Suppressor macrophage treated with lipopolysaccharide for 1 hour (primary cell): ENCODE data around the gene TIMELESS.
"Not testable (repeated sequence)": the region's sequence is repeated elsewhere in the genome, so short reads cannot be mapped to it uniquely, and the experiment has no call there.

Experiments used
- DNase-seq, 3 donors: peaks; one replicate each; pipeline ENCODE4 v3.0.0-alpha.2; 2020 to 2022

Gene TIMELESS

DNA sequence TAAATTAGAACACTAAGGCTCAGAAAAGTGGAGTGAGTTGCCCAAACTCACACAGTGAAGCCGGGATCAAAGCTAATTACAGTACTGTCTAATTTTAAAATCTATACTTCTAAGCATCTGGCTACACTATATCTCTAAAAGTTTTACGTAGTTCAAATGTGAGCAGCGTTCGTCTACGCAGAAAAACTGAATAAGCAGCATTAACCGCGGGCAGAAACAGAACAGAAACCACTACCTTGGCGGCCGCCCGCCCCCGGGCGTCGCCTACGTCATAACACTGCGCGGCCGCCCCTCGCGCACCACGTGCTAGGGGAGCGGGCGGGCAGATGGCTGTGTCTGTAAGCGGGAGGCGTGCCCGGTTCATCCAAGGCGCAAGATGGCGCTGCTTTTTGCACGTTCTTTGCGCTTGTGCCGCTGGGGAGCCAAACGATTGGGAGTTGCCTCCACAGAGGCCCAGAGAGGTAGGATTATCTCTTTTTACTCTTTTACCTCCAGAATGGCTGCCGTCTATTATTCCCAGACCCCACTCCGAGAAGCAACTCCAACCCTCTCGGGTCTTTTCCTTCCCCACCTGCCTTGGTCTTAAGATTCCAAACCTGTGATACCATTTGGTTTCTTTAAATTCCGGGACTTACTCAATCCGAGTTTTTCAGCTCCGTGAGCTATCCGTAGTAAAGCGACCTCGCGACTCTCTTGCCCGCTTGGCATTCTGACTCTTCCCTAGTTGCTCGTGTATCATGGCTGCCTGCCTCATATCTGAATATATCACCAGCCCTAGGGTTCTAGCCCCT lies 19.2 kb upstream of the TIMELESS start, which contains the start of gene SPRYD4:
Gene SPRYD4 (plus strand): TSS at position 363 of the 791 bp plus-strand sequence. CDS start 14 bp downstream, at position 377.
- peak; percentile 97 to 98 (median 98) for DNase-seq

DNA sequence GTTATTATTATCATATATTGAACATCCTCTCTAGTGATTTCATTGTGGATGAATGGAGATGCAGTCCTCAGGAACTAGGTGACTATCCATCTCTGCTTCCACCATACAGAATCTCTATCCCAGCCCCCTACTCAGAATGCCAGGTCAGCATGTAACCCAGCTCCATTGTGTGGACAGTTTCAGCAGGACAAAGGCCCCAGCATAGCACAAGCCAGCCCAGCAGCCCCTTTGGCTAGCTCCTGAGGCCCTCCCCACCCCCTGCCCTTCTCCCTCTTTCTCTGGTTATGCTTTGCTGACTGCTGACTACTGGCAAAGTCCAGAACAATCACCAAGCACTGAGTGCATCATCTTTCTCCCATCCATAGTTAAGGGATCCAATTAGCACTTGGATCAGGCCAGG lies 13.3 kb upstream of the TIMELESS start:
- no peak for DNase-seq

DNA sequence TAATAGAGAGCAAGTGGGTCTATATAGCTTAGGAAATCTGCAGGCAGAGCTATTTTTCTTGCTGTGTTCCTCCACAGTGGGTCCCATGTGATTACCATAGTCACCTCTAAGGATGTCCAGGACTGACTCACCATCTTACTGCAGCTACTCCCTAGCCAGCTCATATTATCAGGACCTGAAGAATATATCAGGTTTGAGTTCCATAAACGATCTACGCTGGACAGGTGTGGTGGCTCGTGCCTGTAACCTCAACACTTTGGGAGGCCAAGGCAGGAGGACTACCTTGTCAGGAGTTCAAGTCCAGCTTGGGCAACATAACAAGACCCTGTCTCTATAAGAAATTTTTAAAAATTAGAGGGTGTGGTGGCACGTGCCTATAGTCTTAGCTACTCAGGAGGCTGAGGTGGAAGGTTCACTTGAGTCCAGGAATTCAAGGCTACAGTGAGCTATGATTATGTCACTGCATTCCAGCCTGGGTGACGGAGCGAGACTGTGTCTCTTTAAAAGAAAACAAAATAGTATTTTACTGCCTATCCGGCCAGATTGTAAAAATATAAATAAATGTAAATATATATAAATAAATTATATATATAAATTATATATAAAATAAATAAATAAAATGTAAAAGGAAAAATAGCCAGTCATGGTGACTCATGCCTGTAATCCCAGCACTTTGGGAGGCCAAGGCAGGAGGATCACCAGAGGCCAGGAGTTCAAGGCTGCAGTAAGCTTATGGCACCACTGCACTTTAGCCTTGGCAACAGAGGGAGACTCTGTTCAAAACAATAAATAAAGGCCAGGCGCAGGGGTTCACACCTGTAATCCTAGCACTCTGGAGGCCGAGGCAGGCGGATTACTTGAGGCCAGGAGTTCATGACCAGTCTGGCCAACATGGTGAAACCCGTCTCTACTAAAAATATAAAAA lies 12.3 kb upstream of the TIMELESS start:
- DNase-seq, result peak; percentile 16 to 27 (median 26)

DNA sequence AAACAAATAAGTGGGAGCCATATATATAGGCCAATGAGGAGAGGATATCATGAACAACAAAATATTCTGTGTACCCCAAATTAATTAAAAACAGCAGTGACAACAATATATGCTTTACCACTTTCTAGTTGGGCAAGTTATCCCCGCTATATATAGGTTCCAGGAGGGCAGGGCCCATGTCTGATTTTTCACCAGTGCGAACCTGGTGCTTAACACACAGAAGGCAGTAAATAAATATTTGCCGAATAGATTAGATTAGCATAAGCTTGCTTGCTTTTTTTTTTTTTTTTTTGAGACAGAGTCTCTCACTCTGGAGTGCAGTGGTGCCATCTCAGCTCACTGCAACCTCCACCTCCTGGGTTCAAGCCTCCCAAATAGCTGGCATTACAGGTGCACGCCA lies 8.6 kb upstream of the TIMELESS start:
- no peak for DNase-seq

DNA sequence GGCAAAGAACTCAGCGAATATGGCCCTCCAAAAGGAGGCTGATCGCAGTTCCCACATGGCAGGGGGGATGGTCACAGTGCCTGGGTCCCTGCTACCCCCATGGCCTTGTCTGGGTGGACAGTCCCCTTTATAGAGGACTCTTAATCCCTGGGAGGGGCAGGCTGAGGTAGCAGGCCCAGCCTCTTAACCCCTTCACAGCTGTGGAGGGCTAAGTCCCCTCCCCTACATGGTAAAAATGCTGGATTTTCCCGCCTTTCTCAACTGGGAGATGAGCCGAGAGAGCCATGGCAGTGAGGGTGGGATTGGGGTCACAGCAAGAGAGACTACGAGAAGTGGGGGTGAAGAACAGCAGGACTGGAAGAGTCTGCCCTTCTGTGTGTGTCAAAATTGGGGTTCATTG lies 5.3 kb upstream of the TIMELESS start, which contains the start of gene MIP:
Gene MIP (minus strand): TSS at position 101 of the 400 bp plus-strand sequence. CDS start 44 bp downstream, at position 57.
- no peak for DNase-seq

DNA sequence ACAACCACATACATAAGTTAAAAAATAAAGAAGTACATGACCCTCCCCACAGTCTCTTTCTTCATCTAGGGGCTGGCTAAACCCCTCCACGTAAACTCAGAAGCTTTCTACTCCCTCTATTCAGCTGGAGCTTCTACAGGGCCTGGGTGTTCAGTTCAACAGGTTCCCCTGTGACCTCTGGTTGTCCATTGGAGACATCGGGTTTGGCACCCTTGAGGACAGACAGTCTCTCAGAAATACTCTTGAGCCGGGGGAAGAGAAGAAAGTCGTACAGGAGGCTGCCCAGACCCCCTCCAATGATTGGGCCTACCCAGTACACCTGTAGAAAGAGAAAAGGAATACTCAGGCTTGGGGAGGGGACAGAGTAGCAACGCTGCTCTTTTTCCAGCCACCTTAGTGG lies 1.9 kb upstream of the TIMELESS start:
- no peak for DNase-seq

DNA sequence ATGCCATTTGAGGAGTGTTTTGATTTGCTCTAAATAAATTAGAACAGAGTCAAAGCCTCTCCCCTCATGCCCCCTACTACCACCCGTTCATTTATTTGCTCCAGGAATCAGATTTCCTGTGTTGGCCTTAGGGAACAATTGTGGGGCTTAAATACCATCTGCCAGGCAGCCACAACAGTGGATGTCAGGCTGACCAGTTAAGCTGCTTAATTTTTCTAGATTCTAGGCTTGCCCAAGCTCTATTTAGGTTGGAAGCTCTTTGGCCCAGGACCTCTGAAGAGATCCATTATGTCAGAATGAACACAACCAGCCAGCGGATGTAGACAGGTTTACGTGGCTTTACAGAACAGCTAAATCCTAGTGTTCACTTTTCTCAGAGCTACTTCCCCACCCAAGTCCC lies 1.0 kb upstream of the TIMELESS start:
- no peak for DNase-seq

DNA sequence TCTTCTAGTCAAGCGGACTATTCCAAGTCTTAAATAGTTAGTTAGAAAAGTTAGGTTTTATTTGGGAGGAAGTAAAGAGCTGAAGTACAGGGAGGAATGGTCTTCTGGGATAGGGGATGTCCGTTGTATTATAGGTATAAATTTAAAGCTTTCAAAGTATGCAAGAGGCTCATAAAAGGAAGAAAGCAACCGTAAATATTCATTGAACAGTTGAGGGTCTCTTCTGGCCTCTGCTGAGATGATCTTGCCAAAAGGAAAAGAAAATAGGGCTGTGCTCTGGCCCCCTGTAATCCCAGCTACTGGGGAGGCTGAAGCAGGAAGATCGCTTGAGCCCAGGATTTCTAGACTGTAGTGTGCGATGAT lies 377 bp upstream of the TIMELESS start:
- no peak for DNase-seq

DNA sequence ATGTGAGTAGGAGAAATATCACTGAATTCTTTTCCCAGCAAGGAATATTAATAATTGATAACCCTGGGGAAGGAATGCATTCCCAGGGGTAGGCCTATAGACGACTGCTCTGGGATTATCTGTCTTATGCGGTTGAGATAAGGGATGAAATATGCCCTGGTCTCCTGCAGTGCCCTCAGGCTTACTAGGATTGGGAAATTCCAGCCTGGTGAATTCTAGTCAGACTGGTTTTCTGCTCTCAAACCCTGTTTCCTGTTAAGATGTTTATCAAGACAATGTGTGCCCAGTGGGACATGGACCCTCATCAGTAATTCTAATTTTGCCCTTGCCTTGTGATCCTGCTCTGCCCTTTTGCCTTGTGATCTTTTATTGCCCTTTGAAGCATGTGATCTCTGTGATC lies 6.0 kb downstream of the TIMELESS start:
- DNase-seq, result not testable (repeated sequence)

DNA sequence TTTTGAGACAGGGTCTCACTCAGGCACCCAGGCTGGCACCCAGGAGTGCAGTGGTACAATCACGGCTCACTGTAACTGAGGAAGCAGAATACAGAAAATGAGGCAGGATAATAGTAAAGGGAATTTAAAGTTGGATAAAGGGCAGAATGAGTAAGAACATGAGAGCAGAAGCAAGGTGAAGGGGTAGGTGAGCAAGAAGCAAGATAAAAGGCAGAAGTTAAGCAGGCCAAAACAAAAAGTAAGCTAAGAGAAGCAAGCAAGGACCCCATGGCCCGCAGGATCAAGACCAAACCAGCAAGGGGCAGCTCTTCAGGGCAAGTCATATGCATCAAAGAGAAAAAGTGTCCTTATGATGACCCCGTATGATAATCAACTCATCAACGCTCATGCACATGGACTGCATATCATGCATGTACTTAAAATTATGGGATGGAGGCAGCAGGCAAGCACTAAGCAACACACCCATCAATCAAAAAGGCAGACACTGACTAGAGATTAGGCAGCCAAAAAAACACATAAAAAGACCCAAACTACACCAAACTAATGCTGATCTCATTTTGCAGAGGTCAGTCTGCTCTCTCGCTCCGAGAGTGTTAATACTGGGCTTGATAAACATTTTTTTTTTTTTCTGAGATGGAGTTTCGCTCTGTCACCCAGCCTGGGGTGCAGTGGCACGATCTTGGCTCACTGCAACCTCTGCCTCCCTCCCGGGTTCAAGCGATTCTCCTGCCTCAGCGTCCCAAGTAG lies 11.6 kb downstream of the TIMELESS start:
- DNase-seq, result no peak

DNA sequence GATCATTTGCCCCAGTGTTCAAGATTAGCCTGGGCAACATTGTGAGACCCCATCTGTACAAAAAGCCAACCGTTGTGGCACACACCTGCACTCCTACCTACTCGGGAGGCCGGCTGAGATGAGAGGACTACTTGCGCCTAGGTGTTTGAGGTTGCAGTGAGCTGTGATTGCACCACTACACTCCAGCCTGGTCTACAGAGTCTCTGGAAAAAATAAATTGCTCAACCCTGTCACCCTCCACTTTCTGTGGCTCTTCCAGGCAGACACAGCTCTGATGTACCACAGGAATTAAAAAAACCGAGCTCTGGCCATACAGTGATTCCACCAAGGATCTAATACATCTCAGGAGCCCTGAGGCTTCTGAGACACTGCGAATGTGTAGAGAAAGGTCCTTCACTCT lies 14.4 kb downstream of the TIMELESS start:
- no peak for DNase-seq

DNA sequence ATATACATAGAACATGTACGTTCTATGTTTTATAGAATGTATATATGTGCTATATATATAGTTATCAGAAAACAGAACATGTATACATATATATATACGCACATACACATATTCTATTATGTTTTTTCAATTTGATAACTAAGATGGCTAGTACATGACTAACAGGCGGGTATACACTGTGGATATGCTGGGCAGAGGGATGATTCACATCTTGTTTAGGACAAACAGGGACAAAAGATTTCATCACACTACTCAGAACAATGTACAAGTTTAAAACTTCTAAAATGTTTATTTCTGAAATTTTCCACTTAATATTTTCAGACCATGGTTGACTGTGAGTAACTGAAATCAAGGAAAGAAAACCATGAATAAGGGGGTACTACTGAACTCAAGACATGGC lies 17.4 kb downstream of the TIMELESS start:
- no peak for DNase-seq

DNA sequence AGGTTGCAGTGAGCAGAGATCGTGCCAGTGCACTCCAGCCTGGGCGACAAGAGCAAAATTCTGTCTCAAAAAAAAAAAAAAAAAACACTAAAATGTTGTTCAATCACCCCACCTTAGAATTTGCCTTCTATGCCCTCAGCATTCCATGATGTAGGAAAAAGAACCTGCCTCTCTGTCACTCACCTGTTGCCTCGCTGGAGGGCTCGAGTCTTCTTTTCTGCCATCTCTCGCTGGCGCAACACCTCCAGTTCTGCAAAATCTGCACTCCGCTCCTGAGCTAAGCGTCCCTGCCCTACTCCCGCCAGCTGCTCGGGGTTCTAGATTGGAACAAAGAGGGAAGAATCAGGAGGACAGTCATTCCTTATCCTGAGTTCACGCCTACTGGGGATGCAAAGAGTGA lies 17.9 kb downstream of the TIMELESS start:
- no peak for DNase-seq

DNA sequence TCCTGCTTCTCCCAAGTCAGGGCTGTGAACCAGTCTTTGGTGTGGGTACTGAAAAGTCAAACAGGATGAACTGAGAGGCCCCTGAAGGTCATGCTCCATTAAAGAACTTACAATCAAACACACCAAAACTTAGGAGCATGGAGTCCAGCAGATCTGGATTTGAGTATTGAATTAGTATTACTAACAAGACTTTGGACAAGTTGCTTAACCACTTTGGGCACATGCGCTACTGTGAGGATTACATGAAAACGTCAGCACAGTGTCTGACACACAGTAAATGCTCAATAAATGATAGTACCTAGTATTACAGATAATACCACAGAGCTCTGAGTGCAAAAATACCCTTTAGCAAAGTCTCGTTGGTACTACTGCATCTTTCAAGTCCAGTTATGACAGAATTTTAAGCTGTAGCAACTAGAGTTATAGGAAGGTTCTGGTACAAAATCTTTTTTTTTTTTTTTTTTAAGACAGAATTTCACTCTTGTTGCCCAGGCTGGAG lies 23.2 kb downstream of the TIMELESS start:
- no peak for DNase-seq

DNA sequence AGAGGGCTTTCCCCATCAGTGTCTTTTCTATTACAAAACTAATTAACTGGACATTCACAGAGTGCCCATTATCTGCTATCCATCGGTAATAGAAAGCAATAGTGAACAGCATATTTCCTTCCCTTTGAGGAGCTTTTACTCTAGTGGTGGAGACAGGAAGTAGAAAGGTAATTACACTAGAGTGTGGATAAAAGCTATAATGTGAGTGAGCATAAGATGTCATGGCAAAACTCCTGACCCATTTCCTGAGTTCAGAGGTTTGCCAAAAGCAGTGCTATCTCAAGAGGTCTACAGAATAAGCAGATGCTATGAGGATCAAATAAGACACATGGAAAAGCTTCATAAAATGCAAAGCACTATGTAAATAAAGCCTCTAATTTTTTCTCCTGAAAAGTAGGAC lies 24.0 kb downstream of the TIMELESS start:
- DNase-seq, result no peak

DNA sequence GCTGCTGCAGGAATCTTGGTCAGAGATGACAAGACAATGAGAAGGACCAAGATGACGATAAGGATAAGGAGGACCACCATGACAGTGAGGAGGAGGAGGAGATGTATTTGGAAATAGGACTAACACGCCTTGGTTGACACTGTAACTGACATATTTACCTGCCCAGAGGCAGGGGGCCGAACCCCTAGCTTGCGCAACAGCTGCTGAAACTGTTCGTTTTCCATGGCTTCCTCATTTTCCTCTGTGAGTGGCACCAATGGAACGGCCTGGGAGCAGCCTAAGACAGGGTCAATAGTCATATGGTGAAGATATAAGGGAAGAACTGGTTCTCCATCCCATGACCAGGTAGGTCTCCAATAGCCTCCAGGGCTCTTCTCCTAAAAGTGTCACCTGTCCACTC lies 28.8 kb downstream of the TIMELESS start:
- no peak for DNase-seq

DNA sequence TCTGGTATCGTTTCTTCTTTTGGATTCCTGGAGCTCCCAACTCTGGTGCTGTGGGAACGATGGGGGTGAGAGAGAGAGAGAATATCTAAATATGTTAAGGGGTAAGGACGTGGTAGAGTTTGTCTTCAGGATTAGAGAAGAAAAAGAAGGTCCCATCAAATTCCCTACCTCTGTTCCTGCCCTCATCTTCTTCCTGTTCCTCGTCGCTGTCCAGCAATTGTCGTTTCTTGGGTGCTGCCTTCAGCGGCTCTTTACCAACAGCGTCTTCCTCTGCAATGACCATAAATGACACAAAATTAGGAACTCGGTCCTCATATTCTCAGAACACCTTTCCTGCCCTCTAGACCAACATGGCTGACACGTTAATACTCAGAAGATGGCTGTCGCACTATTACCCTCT lies 31.5 kb downstream of the TIMELESS start:
- no peak for DNase-seq

DNA sequence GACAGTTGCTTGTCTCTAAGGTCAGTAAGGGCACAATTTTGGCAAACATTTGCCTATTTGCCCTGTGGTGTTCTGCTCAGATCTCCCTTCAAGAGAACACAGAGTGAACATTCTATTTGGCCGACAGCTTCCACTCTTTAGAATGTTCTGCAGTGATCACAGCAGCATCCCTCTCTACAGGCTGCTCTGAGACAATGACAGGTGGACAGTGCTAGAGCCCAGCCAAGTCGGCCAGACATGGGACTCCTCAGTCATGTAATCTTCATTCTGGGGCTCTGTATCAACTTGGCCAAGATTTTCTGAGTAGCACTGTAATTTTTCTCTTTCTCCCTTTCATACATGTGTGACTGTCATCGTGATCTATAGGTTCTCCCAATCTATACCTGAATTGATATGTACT lies 34.8 kb downstream of the TIMELESS start:
- no peak for DNase-seq

DNA sequence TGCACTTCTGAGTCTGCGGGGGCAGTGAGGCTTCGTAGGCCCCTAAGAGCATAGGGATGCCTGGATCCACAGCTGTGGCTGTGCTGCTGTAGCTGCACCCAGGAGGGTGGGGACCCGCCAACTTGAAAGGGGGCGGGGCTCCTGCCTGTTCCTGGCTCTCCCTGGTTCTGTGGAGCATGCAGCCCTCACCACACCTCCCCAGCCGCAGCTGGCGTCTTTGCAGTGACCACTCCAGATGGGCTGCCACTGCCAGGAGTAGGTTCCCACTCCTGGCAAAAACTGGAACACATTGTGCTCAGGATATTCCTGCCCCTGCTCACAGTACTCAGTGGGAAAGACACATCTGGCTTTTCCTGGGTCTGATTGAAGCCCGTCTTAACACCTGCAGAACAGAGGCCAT lies 35.8 kb downstream of the TIMELESS start:
- DNase-seq, result no peak

DNA sequence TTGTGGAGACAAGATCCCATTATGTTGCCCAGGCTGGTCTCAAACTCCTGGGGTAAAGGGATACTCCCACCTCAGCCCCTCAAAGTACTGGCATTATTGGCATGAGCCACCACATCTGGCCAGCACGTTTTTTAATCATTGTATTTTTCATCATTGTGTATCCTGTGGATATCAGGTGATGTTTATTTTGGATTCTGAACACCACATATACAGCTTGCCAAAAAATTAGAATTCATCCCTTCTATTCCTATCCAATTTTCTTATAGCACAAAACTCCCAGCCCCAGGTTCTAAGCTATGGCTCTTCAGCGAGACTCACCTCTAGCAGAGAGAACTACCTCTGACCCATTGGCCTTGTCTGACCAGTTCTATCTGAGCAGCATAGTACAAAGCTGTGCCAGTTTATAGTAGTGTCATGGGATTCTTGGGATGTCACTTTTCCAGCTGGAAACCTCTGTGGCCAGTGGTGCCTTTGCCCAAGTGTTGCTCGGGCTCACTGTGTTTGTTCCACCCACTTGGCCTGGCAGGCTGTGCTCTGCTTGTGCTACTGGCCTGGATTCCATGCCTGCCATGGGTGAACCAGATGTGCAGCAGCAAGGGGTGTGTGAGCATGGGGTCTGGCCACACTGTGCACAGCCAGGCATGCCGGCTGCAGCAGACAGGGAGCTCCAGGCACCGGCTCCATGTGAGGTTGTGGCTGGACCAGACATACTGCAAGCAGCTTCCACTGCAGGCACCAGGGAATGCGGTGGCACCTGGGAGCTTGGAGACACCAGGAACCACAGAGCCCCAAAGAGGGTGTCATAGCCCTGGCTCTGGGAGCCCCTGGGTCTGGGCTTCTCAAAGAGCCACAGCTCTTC lies 37.2 kb downstream of the TIMELESS start:
- DNase-seq, result no peak

DNA sequence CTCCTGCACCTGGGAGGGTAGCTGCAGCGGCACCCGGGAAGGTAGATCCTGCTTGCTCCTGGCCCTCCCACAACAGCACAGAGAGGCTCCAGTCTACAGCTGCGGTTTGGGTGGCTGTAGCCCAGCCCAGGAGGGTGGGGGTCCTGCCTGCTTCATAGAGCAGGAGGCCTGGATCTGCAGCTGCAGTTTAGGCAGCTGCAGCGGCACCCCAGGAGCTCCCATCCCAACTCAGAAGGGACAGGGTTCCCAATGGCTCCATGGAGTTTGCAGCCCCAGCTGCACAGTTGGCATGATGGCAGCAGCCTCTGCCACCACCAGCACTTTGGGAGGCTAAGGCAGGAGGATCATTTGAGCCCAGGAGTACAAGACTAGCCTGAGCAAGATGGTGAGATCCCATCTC lies 38.5 kb downstream of the TIMELESS start:
- DNase-seq, result no peak
